GM20431 (cell line): ENCODE results near the gene AHSG.
"Not testable (repeated sequence)": the region's sequence is repeated elsewhere in the genome, so short reads cannot be mapped to it uniquely, and the experiment has no call there.

Experiments used
- in situ Hi-C: fragments of 300-500 bp; cut with MseI, MboI; formaldehyde crosslinking; loops from one replicate; pipeline ENCODE4 v1.15.0; 2020; ENCODE audit warnings: low sequenced_read_pairs; ENCODE audit not compliant: unreplicated experiment

Gene AHSG

GRCh38 chr3:186612721-186613636 lies at the start of gene AHSG:
AHSG (plus strand) TSS chr3:186613060; CDS start chr3:186613142, 82 bp downstream.
- in situ Hi-C loops = loop anchor here (10.0 to 25.0 kb wide), 2 partner anchors 202 to 549 kb away; no protein-coding TSS in a partner anchor

- in situ Hi-C loops = no loop called here
These were observed 48.3 kb upstream of the AHSG start for GRCh38 chr3:186564586-186564985.

GRCh38 chr3:186566772-186567071 lies 46.1 kb upstream of the AHSG start:
- in situ Hi-C loops = no loop called here

GRCh38 chr3:186567072-186567921 lies 45.6 kb upstream of the AHSG start, which contains the start of gene TBCCD1:
TBCCD1 (minus strand) TSS chr3:186567339; CDS start chr3:186564329, 3,010 bp downstream.
- in situ Hi-C loops = no loop called here

- in situ Hi-C loops = not testable (repeated sequence)
These were observed 43.5 kb upstream of the AHSG start for GRCh38 chr3:186569361-186569760.

- in situ Hi-C loops = no loop called here
These were observed 43.1 kb upstream of the AHSG start for GRCh38 chr3:186569779-186570095.

- in situ Hi-C loops = no loop called here
These were observed 42.5 kb upstream of the AHSG start, which contains the start of gene DNAJB11 for GRCh38 chr3:186570096-186570940. DNAJB11 (plus strand) TSS chr3:186570720; CDS start chr3:186570898, 178 bp downstream.

- in situ Hi-C loops = no loop called here
These were observed 41.8 kb upstream of the AHSG start for GRCh38 chr3:186570941-186571643.

GRCh38 chr3:186571644-186572013 lies 41.2 kb upstream of the AHSG start:
- in situ Hi-C loops = no loop called here

GRCh38 chr3:186577521-186577920 lies 35.3 kb upstream of the AHSG start:
- in situ Hi-C loops = no loop called here

- in situ Hi-C loops = no loop called here
These were observed 32.1 kb upstream of the AHSG start for GRCh38 chr3:186580785-186581184.

GRCh38 chr3:186582541-186582940 lies 30.3 kb upstream of the AHSG start:
- in situ Hi-C loops = no loop called here

- in situ Hi-C loops = no loop called here
These were observed 29.0 kb upstream of the AHSG start for GRCh38 chr3:186583831-186584230.

GRCh38 chr3:186586245-186586644 lies 26.6 kb upstream of the AHSG start:
- in situ Hi-C loops = not testable (repeated sequence)

- in situ Hi-C loops = no loop called here
These were observed 25.7 kb upstream of the AHSG start for GRCh38 chr3:186587183-186587582.

- in situ Hi-C loops = no loop called here
These were observed 24.2 kb upstream of the AHSG start for GRCh38 chr3:186588632-186589031.

GRCh38 chr3:186589121-186589520 lies 23.7 kb upstream of the AHSG start:
- in situ Hi-C loops = no loop called here

GRCh38 chr3:186589856-186590579 lies 22.8 kb upstream of the AHSG start:
- in situ Hi-C loops = no loop called here
